HUES6 (cell line): ENCODE results near the gene CHAMP1.
"Not testable (repeated sequence)": the region's sequence is repeated elsewhere in the genome, so short reads cannot be mapped to it uniquely, and the experiment has no call there.

Source experiments
- H3K27ac ChIP-seq: 2 replicates; pipeline ENCODE4 v1.7.0; 2013; ENCODE audit warnings: low read depth, mild to moderate bottlenecking, low read length, inconsistent platforms
- H3K27me3 ChIP-seq: 2 replicates; pipeline ENCODE4 v1.6.1; 2013; ENCODE audit warnings: low read length; ENCODE audit not compliant: control insufficient read depth, insufficient read depth
- H3K36me3 ChIP-seq: 2 replicates; pipeline ENCODE4 v1.6.1; 2013; ENCODE audit warnings: low read length; ENCODE audit not compliant: control insufficient read depth, insufficient read depth
- H3K4me1 ChIP-seq: 2 replicates; pipeline ENCODE4 v1.6.1; 2013; ENCODE audit warnings: low read length; ENCODE audit not compliant: control insufficient read depth, insufficient read depth
- H3K4me3 ChIP-seq: 2 replicates; pipeline ENCODE4 v1.5.1; 2013; ENCODE audit warnings: low read depth, low read length
- H3K9ac ChIP-seq: one replicate; pipeline ENCODE4 v1.6.1; 2013; ENCODE audit warnings: mild to moderate bottlenecking, low read length
- H3K9me3 ChIP-seq: 2 replicates; pipeline ENCODE4 v1.6.1; 2013; ENCODE audit warnings: low read depth, low read length; ENCODE audit not compliant: control insufficient read depth, insufficient read depth

CHAMP1 gene

DNA sequence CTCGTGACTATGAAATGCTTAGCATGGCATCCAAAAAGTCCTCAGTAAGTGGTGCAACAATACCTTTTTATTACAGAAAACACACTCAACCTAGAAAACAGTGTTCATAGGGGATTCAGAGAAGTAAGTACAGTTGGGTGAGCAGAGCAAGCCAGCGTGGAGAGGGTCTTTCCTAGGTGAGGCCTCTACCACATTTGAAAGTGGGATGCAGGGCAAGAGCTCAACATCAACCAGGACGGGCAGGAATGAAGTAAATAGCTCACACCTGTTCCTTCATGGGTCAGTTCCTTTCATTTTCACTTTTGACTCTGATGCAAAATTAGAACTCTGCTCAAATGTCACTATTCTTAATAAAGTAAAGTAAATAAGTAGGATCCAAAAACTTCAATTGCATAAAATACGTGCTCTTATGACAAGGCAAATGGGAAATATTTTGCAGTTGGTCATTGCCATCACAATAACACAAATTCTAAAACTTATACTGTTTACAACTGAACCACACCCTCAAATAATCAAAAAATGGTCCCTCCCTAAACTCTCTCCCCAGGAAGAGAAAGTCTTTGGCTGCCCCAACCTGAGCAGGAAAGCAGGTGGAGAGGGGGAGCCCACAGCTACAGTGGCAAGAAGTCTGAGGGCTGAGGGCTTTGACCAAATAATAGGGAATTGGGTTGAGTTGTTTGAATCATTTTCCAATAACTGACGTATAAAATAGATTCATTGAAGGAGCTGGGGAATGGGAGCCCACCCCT lies 20.2 kb downstream of the CHAMP1 start:
- Histone ChIP-seq H3K9me3 (no peaks in the 10 kb centered on the region), H3K9ac (no peak overlapping the region), H3K27me3 (no peaks in the 10 kb centered on the region), H3K4me1 (peaks cover 3% of the 10 kb centered on the region; the same call in 1 of the 2 replicates), H3K36me3 (no peaks in the 10 kb centered on the region), H3K27ac (no peak overlapping the region), H3K4me3 (no peak overlapping the region)

DNA sequence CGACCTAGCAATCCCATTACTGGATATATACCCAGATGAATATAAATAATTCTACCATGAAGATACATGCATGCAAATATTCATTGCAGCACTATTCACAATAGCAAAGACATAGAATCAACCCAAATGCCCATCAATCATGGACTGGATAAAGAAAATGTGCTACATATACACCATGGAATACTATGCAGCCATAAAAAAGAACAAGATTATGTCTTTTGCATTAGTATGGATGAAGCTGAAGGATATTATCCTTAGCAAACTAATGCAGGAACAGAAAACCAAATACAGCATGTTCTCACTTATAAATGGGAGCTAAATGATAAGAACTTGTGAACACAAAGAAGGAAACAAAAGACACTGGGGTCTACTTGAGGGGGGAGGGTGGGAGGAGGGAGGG lies 22.2 kb downstream of the CHAMP1 start:
- not testable (repeated sequence) for H3K4me1 ChIP-seq, H3K36me3 ChIP-seq, H3K27me3 ChIP-seq, H3K4me3 ChIP-seq, H3K27ac ChIP-seq, H3K9ac ChIP-seq, H3K9me3 ChIP-seq

DNA sequence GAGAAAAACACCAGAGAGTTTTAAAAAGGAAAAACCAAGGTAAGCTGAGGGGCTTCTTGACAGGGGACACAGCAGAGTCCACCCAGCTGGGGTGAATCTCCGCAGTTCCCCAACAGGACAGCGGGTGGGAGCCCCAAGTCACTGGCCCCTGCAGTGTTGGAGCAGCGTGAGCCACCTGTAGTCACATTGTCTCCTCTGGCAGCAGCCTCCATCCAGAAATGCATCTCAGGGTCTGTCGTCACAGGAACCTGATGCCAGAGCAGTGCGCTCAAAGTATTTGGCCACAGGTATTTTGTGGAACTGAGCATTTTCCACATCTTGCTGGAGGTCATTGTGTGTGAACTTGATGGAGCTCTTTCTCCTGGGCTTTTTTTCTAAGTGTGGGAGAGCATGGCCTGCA lies 24.7 kb downstream of the CHAMP1 start:
- no peaks in the 10 kb centered on the region for H3K9me3 ChIP-seq
- H3K27me3 ChIP-seq, result no peaks in the 10 kb centered on the region
- H3K9ac ChIP-seq, result no peak overlapping the region
- no peaks in the 10 kb centered on the region for H3K36me3 ChIP-seq
- no peak overlapping the region for H3K4me3 ChIP-seq
- H3K27ac ChIP-seq, result no peak overlapping the region
- H3K4me1 ChIP-seq, result 0 out of 2 replicates have a peak, but pooled peaks cover 4% of the 10 kb centered on the region

DNA sequence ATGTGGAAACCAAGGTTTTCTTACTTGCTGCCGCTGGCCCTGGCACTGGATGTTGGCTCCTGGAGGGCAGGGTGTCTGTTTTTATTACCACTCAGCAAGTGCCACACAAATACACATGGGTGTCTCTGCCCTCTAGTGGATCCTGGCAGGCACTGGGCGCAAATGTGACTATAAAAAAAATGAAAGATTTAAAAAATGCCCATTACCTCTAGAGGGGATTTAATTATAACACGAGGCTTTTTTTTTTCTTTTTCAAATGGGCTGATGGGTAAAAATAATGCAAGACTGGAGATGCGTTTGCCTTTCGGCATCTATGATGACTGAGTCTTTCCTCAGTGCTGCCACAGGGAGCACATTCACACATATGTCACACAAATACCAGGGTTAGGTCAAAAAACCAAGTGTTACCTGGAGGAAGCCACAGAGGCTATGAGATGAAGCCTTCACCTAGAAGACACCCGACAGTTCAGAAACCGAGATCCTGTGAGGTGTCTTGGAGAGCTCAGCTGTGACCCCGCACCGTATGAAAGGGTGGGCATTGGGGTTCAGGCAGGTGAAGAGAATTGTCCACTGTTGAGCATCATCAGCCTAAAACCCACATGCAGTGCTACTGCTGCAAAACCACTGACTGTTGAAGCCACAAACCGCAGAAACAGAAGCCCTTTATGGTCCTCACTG lies 25.7 kb downstream of the CHAMP1 start:
- H3K4me1 ChIP-seq, result 0 out of 2 replicates have a peak, but pooled peaks cover 4% of the 10 kb centered on the region
- H3K4me3 ChIP-seq, result no peak overlapping the region
- no peaks in the 10 kb centered on the region for H3K36me3 ChIP-seq

DNA sequence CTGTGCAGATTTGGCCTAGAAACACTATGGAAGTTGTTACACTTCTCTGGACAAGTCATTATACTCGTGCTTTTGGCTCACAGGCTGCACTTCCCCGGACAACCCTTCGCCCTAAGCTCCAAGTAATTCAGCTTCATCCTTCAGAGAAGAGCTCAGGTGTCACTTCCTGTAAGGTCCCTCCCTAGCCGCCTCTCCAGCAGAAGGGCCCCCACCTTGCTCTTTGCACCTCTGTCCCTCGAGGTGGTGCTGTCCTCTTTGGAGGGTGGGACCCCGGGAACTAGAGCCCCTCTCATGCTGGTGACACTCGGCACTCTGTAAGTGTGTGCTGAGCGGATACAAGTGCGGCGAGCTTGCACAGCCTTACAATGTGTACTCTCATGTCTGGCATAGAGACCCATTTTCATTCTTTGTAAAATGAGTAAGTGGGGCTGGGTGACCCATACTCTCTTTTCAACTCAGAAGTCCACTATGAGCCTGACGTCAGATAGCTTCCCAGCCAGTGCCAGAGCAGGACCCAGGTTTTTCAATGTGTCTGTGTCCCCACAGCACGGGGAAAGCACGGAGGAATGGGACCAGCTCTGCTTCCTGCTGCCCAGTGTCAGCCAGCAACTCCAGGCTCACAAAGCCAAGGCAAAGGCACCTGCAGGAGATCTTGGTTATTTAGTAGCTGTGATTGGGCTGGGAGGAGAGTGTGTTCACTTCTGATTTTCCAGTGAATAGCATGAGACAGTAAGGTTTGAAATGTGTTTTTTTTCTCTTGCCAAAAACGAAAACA lies 26.9 kb downstream of the CHAMP1 start:
- Histone ChIP-seq H3K9me3 (no peaks in the 10 kb centered on the region), H3K27ac (no peak overlapping the region), H3K4me3 (no peak overlapping the region), H3K9ac (no peak overlapping the region), H3K4me1 (0 out of 2 replicates have a peak, but pooled peaks cover 4% of the 10 kb centered on the region), H3K36me3 (no peaks in the 10 kb centered on the region), H3K27me3 (no peaks in the 10 kb centered on the region)

More for the DNA sequence above, 25.7 kb downstream of the CHAMP1 start:
- H3K27ac ChIP-seq, result no peak overlapping the region
- no peak overlapping the region for H3K9ac ChIP-seq
- no peaks in the 10 kb centered on the region for H3K27me3 ChIP-seq
- H3K9me3 ChIP-seq, result no peaks in the 10 kb centered on the region

DNA sequence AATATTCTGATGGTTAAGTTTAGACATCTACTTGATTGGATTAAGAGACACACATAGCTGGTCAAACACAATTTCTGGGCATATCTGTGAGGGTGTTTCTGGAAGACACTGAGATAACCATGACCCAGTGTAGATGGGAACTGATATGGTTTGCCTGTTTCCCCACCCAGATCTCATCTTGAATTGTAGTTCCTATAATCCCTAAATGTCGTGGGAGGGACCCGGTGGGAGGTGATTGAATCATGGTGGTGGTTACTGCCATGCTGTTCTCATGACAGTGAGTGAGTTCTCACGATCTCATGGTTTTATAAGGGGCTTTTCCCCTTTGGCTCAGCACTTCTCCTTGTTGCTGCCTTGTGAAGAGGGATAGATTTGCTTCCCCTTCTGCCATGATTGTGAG lies 33.0 kb downstream of the CHAMP1 start:
- H3K4me1 ChIP-seq, H3K9ac ChIP-seq, H3K9me3 ChIP-seq, H3K36me3 ChIP-seq, H3K4me3 ChIP-seq, H3K27me3 ChIP-seq, H3K27ac ChIP-seq: not testable (repeated sequence)

DNA sequence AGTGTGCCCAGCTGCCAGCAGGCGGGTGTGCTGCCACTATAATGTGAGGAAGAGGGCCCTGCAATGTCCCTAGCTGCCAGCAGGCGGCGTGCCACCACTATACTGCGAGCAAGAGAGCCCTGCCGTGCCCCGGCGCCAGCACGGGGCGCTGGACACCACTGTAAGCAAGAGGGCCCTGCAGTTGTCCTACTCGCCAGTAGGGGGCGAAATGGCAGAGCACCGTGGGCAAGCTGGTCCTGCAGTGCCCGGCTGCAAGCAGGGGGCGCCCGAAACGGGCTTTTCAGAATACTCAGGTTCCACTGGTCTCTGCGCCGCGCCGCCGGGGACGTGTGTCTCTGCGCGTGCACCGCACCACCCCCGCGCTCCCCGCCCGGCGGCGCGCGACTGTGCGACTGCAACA lies 38.5 kb downstream of the CHAMP1 start:
- not testable (repeated sequence) for H3K4me1 ChIP-seq, H3K4me3 ChIP-seq, H3K9me3 ChIP-seq

DNA sequence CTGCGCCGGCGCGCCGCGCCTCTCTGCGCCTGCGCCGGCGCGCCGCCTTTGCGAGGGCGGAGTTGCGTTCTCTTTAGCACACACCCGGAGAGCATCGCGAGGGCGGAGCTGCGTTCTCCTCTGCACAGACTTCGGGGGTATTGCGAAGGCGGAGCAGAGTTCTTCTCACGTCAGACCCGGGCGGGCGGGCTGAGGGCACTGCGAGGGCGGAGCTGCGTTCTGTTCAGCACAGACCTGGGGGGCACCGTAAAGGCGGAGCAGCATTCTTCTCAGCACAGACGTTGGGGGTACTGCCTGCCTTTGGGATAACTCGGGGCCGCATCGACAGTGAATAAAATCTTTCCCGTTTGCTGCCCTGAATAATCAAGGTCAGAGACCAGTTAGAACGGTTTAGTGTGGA lies 39.1 kb downstream of the CHAMP1 start:
- H3K4me3 ChIP-seq, H3K4me1 ChIP-seq, H3K36me3 ChIP-seq, H3K9me3 ChIP-seq, H3K27ac ChIP-seq, H3K9ac ChIP-seq, H3K27me3 ChIP-seq: not testable (repeated sequence)

More for the DNA sequence above, 38.5 kb downstream of the CHAMP1 start:
- not testable (repeated sequence) for H3K27ac ChIP-seq, H3K36me3 ChIP-seq, H3K27me3 ChIP-seq, H3K9ac ChIP-seq
